Measurements from ENCODE around the gene SLC38A8.

DNA sequence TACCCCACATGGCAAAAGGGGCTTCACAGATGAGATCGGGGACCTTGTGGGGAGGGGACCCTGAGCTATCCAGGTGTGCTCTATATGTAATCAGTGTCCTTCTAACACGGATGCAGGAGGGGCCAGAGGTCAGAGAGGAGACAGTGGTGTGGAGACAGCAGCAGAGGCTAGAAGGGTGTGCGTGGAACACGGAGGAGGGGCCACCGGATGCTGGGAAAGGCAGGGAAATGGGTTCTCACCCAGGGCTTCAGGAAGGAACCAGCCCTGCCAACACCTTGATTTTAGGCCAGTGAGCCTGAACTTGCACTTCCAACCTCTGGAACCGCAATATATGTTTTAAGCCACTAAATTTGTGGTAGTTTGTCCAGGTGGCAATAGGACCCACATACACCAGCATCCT lies 4.6 kb upstream of the SLC38A8 start:
- TF ChIP-seq, protein P1, sequence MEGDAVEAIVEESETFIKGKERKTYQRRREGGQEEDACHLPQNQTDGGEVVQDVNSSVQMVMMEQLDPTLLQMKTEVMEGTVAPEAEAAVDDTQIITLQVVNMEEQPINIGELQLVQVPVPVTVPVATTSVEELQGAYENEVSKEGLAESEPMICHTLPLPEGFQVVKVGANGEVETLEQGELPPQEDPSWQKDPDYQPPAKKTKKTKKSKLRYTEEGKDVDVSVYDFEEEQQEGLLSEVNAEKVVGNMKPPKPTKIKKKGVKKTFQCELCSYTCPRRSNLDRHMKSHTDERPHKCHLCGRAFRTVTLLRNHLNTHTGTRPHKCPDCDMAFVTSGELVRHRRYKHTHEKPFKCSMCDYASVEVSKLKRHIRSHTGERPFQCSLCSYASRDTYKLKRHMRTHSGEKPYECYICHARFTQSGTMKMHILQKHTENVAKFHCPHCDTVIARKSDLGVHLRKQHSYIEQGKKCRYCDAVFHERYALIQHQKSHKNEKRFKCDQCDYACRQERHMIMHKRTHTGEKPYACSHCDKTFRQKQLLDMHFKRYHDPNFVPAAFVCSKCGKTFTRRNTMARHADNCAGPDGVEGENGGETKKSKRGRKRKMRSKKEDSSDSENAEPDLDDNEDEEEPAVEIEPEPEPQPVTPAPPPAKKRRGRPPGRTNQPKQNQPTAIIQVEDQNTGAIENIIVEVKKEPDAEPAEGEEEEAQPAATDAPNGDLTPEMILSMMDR (IDR thresholded peaks at IDR 0.05; ENCODE audit: low read depth, low read length, missing input control), result no peak
- TF ChIP-seq, protein P2, sequence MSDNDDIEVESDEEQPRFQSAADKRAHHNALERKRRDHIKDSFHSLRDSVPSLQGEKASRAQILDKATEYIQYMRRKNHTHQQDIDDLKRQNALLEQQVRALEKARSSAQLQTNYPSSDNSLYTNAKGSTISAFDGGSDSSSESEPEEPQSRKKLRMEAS (IDR thresholded peaks at IDR 0.05), result no peak
- no peak for TF ChIP-seq RXRA (IDR thresholded peaks at IDR 0.05)
- TF ChIP-seq EGR1 (IDR thresholded peaks at IDR 0.05; ENCODE audit: low read depth in 2 of 2), result no peak
- TF ChIP-seq, protein P3, sequence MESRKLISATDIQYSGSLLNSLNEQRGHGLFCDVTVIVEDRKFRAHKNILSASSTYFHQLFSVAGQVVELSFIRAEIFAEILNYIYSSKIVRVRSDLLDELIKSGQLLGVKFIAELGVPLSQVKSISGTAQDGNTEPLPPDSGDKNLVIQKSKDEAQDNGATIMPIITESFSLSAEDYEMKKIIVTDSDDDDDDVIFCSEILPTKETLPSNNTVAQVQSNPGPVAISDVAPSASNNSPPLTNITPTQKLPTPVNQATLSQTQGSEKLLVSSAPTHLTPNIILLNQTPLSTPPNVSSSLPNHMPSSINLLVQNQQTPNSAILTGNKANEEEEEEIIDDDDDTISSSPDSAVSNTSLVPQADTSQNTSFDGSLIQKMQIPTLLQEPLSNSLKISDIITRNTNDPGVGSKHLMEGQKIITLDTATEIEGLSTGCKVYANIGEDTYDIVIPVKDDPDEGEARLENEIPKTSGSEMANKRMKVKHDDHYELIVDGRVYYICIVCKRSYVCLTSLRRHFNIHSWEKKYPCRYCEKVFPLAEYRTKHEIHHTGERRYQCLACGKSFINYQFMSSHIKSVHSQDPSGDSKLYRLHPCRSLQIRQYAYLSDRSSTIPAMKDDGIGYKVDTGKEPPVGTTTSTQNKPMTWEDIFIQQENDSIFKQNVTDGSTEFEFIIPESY (IDR thresholded peaks at IDR 0.05), result no peak
- TF ChIP-seq YY1 (IDR thresholded peaks at IDR 0.05), result no peak
- TF ChIP-seq, protein P4, sequence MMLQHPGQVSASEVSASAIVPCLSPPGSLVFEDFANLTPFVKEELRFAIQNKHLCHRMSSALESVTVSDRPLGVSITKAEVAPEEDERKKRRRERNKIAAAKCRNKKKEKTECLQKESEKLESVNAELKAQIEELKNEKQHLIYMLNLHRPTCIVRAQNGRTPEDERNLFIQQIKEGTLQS (IDR thresholded peaks at IDR 0.05), result no peak

All from liver (tissue), 3 donors.